Transverse colon (tissue), 3 donors: ENCODE results near the gene SRGAP2B.
"Not testable (repeated sequence)": the region's sequence is repeated elsewhere in the genome, so short reads cannot be mapped to it uniquely, and the experiment has no call there.

Source experiments
- POLR2A ChIP-seq: fragments of 450-650 bp; IDR thresholded peaks from one replicate; pipeline ENCODE4 v1.6.1; 2016; ENCODE audit warnings: antibody characterized with exemption, mild to moderate bottlenecking, moderate library complexity
- TF ChIP-seq, protein P1 (sequence below), 5 experiments: fragments of 200-600 bp in 3 of 5; fragments of 450-650 bp in 2 of 5; sonication (generic) in 3 of 5; IDR thresholded peaks; 1 replicate in 2 of 5; 2 replicates in 3 of 5; pipeline ENCODE4 v1.5.1; 2016 to 2017; ENCODE audit warnings: antibody characterized with exemption in 5 of 5, inconsistent platforms in 3 of 5, mild to moderate bottlenecking in 2 of 5, moderate library complexity in 1 of 5

GRCh38 chr1:144961604-144962583 is 133.2 kb downstream of the SRGAP2B start:
- TF ChIP-seq, protein P1, sequence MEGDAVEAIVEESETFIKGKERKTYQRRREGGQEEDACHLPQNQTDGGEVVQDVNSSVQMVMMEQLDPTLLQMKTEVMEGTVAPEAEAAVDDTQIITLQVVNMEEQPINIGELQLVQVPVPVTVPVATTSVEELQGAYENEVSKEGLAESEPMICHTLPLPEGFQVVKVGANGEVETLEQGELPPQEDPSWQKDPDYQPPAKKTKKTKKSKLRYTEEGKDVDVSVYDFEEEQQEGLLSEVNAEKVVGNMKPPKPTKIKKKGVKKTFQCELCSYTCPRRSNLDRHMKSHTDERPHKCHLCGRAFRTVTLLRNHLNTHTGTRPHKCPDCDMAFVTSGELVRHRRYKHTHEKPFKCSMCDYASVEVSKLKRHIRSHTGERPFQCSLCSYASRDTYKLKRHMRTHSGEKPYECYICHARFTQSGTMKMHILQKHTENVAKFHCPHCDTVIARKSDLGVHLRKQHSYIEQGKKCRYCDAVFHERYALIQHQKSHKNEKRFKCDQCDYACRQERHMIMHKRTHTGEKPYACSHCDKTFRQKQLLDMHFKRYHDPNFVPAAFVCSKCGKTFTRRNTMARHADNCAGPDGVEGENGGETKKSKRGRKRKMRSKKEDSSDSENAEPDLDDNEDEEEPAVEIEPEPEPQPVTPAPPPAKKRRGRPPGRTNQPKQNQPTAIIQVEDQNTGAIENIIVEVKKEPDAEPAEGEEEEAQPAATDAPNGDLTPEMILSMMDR (IDR thresholded peaks at IDR 0.05), result not testable (repeated sequence)
- TF ChIP-seq POLR2A, result not testable (repeated sequence)
